Osteocyte (in vitro differentiated cells): ENCODE results near the gene FIGLA. TPM values are rescaled to one million over a fixed set of nuclear protein-coding genes. Genes with fewer than 3 reads are reported as not detected.

Experiments
- DNase-seq: peaks from one replicate; pipeline ENCODE4 v3.0.0; 2021; ENCODE audit warnings: mixed read lengths; ENCODE audit not compliant: unreplicated experiment; ENCODE audit errors: extremely low spot score
- H3K27ac Mint-ChIP-seq: one replicate; pipeline ENCODE4 v1.8.0; 2021; ENCODE audit warnings: mild to moderate bottlenecking, mixed read lengths; ENCODE audit not compliant: unreplicated experiment
- H3K27me3 Mint-ChIP-seq: one replicate; pipeline ENCODE4 v1.8.0; 2021; ENCODE audit warnings: mixed read lengths; ENCODE audit not compliant: unreplicated experiment
- H3K36me3 Mint-ChIP-seq: one replicate; pipeline ENCODE4 v1.8.0; 2021; ENCODE audit warnings: mixed read lengths; ENCODE audit not compliant: unreplicated experiment
- H3K4me1 Mint-ChIP-seq: one replicate; pipeline ENCODE4 v1.8.0; 2021; ENCODE audit warnings: mixed read lengths; ENCODE audit not compliant: unreplicated experiment
- H3K4me3 Mint-ChIP-seq: one replicate; pipeline ENCODE4 v1.8.0; 2021; ENCODE audit warnings: mild to moderate bottlenecking, moderate library complexity, mixed read lengths; ENCODE audit not compliant: unreplicated experiment
- H3K9me3 Mint-ChIP-seq: one replicate; pipeline ENCODE4 v1.8.0; 2021; ENCODE audit warnings: mixed read lengths; ENCODE audit not compliant: unreplicated experiment
- total RNA-seq: library from RNA; stranded (reverse); gene quantifications from 2 replicates; pipeline ENCODE4 v1.2.1, GENCODE V29; 2021
- TF ChIP-seq, protein P1 (sequence below): fragments of 200-600 bp; sonication (generic); IDR thresholded peaks from 2 replicates; pipeline ENCODE4 v1.5.0; 2021; ENCODE audit warnings: antibody characterized with exemption, mild to moderate bottlenecking, moderate library complexity

The FIGLA gene
- total RNA-seq, 1 donor from 2014 or later, result not detected

DNA sequence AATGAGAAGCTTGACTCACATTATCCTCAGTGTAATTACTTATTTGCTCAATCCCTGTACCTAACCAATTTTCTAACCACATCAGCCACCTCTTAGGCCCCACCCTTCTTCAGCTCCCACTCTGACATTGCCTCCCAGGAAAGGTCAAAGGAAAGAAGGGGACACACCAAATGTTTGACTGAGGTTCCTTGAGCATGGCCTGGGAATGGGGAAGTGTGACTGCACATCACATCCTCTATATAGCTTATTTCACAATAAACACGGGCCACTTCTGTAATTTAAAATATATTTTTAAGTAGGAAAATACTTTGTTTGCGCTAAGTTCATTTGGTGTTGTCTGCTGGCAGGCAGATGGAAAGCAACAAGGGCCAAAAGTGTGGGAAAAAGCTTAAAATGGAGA is 3.0 kb upstream of the FIGLA start:
- Mint-ChIP-seq H3K27ac (no peak overlapping the region), H3K36me3 (no peaks in the 10 kb centered on the region), H3K27me3 (peaks cover 64% of the 10 kb centered on the region), H3K9me3 (no peaks in the 10 kb centered on the region), H3K4me3 (no peak overlapping the region), H3K4me1 (peaks cover 12% of the 10 kb centered on the region)
- TF ChIP-seq, protein P1, sequence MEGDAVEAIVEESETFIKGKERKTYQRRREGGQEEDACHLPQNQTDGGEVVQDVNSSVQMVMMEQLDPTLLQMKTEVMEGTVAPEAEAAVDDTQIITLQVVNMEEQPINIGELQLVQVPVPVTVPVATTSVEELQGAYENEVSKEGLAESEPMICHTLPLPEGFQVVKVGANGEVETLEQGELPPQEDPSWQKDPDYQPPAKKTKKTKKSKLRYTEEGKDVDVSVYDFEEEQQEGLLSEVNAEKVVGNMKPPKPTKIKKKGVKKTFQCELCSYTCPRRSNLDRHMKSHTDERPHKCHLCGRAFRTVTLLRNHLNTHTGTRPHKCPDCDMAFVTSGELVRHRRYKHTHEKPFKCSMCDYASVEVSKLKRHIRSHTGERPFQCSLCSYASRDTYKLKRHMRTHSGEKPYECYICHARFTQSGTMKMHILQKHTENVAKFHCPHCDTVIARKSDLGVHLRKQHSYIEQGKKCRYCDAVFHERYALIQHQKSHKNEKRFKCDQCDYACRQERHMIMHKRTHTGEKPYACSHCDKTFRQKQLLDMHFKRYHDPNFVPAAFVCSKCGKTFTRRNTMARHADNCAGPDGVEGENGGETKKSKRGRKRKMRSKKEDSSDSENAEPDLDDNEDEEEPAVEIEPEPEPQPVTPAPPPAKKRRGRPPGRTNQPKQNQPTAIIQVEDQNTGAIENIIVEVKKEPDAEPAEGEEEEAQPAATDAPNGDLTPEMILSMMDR, result no peak
- no peak for DNase-seq

GRCh38 chr2:70789304-70790135 is 923 bp downstream of the FIGLA start:
- H3K4me3 Mint-ChIP-seq, result peak overlapping the region; percentile 66

DNA sequence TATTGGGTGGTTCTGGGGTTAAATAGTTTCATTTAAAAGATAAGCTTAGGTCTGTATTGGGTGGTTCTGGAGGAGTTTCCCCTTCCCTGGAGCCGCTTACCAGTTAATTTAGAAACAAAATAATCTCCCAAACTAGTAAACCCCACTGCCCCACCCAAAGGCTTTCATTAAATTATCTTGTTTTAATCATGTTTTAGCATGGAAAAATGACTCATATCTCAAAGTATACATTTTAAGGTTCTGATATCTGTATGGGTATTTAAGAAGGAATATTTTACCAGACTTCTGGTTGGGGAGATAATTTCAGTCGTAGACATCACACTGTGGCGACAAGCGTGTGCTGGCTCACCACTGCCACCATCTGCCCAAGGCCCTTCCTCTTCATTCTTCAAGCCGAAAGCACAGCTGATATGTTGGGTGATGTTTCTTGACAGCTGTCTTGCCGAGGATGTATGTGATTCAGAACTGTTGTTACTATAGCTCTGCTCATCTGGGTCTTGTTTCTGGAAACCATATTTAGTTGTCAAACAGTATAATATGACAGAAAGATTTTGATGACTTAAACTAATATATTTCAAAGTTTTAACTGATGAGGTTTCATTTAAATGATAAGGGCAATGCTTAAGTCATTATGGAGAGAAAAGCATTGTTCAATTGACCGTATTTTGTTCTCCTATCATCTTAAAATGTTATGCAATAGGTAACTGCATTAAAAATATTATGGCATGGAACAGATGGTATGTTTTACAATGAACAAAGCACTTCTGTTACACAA is 5.1 kb downstream of the FIGLA start:
- TF ChIP-seq, protein P1, result peak; percentile 28
- no peaks in the 10 kb centered on the region for H3K36me3 Mint-ChIP-seq
- H3K27ac Mint-ChIP-seq, result no peak overlapping the region
- peaks cover 8% of the 10 kb centered on the region for H3K4me1 Mint-ChIP-seq
- no peaks in the 10 kb centered on the region for H3K9me3 Mint-ChIP-seq
- no peak overlapping the region for H3K4me3 Mint-ChIP-seq
- H3K27me3 Mint-ChIP-seq, result peaks cover 62% of the 10 kb centered on the region
- no peak for DNase-seq

More at GRCh38 chr2:70789304-70790135, 923 bp downstream of the FIGLA start:
- Mint-ChIP-seq H3K36me3 (no peaks in the 10 kb centered on the region), H3K27ac (no peak overlapping the region), H3K27me3 (peaks cover 76% of the 10 kb centered on the region), H3K4me1 (peaks cover 12% of the 10 kb centered on the region), H3K9me3 (no peaks in the 10 kb centered on the region)
- no peak for DNase-seq
- TF ChIP-seq, protein P1, result peak; percentile 64

GRCh38 chr2:70784320-70784719 is 6.1 kb downstream of the FIGLA start:
- DNase-seq, result no peak
- H3K4me3 Mint-ChIP-seq, result no peak overlapping the region
- no peak overlapping the region for H3K27ac Mint-ChIP-seq
- peaks cover 63% of the 10 kb centered on the region for H3K27me3 Mint-ChIP-seq
- TF ChIP-seq, protein P1, result no peak
- H3K36me3 Mint-ChIP-seq, result no peaks in the 10 kb centered on the region
- no peaks in the 10 kb centered on the region for H3K9me3 Mint-ChIP-seq
- no peaks in the 10 kb centered on the region for H3K4me1 Mint-ChIP-seq
